ENCODE measurements around the gene KRT25. TPM values are rescaled to one million over a fixed set of nuclear protein-coding genes. Genes with fewer than 3 reads are reported as not detected.

KRT25 gene
- total RNA-seq, 1 experiment from 2014 or later, result not detected

GRCh38 chr17:40777971-40778370, 22.8 kb upstream of the KRT25 start (continued):
- TF ChIP-seq ZBTB33 (IDR thresholded peaks at IDR 0.05; ENCODE audit: extremely low read depth, insufficient replicate concordance, low read length), result no peak

GRCh38 chr17:40777459-40777858, 22.3 kb upstream of the KRT25 start:
- H3K4me3 ChIP-seq (replicated peaks in 1 of 2; ENCODE audit: low read depth in 1 of 2, low read length in 2 of 2), result no peak overlapping the region
- no TSS peak for BruUV-seq (replicated peaks)
- no peaks in the 10 kb centered on the region for H3K9me3 ChIP-seq (ENCODE audit: control insufficient read depth in 1 of 2, insufficient read depth in 1 of 2, low read depth in 1 of 2, low read length in 2 of 2)
- no peaks in the 10 kb centered on the region for H3K79me2 ChIP-seq (ENCODE audit: insufficient read depth, low read length)
- intact Hi-C loops (cut with micrococcal nuclease), result no loop called here
- ChIA-PET CTCF (no interaction called here), POLR2A (no interaction called here), RAD21 (ENCODE audit: low non-redundant PET in 1 of 2, low total read pairs in 2 of 2, uncharacterized antibody in 2 of 2, unreplicated experiment in 2 of 2) (no interaction called here)
- DNase-seq (ENCODE audit: low read depth, low spot score) (no peak), ATAC-seq (no peak)
- no peaks in the 10 kb centered on the region for H3K9me2 ChIP-seq (ENCODE audit: insufficient read depth)
- H3K36me3 ChIP-seq (ENCODE audit: control insufficient read depth in 1 of 2, insufficient read depth in 2 of 2, low read length in 2 of 2), result no peaks in the 10 kb centered on the region
- H3K27me3 ChIP-seq (ENCODE audit: insufficient read depth, low read length), result no peaks in the 10 kb centered on the region
- H2AFZ ChIP-seq (ENCODE audit: low read depth, low read length, poor library complexity, severe bottlenecking), result no peak overlapping the region
- H4K20me1 ChIP-seq (ENCODE audit: insufficient read depth), result no peaks in the 10 kb centered on the region
- H3K9ac ChIP-seq (ENCODE audit: low read length), result no peak overlapping the region
- no peak for TF ChIP-seq EGR1 (IDR thresholded peaks at IDR 0.05; ENCODE audit: low read depth)
- TF ChIP-seq REST (IDR thresholded peaks at IDR 0.05; ENCODE audit: low read depth), result no peak
- TF ChIP-seq CTCF (IDR thresholded peaks at IDR 0.05 in 2 of 3, conservative IDR thresholded peaks at IDR 0.05 in 1 of 3; ENCODE audit: borderline replicate concordance in 1 of 3, insufficient read depth in 1 of 3, low read depth in 2 of 3, low read length in 2 of 3), result no peak
- no peak for TF ChIP-seq EZH2phosphoT487 (IDR thresholded peaks at IDR 0.05; ENCODE audit: borderline replicate concordance)
- TF ChIP-seq EZH2 (IDR thresholded peaks at IDR 0.05), result no peak
- TF ChIP-seq MAX (IDR thresholded peaks at IDR 0.05), result no peak
- no peaks in the 10 kb centered on the region for H3K4me1 ChIP-seq (ENCODE audit: control insufficient read depth in 1 of 2, insufficient read depth in 2 of 2, low read length in 2 of 2)
- no peak overlapping the region for H3K27ac ChIP-seq (ENCODE audit: low read depth, low read length)
- no peak overlapping the region for H3K4me2 ChIP-seq (ENCODE audit: low read length)

All from HCT116 (cell line).